SK-N-SH (cell line): ENCODE measurements around the gene ATG7. TPM values are rescaled to one million over a fixed set of nuclear protein-coding genes. Genes with fewer than 3 reads are reported as not detected.

Experiments
- CTCF ChIA-PET: fragments of 300-600, 350-600 bp; formaldehyde crosslinking; extraction: SDS; loops from one replicate; lab custom pipeline; 2021; lab: Yijun Ruan, JAX
- POLR2A ChIA-PET: fragments of 350-600 bp; sonication (Branson Sonifier 250); formaldehyde crosslinking; extraction: SDS; loops from one replicate; lab custom pipeline; 2020; ENCODE audit warnings: antibody characterized with exemption, inconsistent platforms; lab: Yijun Ruan, JAX
- DNase-seq: peaks from one replicate; pipeline ENCODE4 v3.0.0; 2012
- H2AFZ ChIP-seq: fragments of 200-600 bp; sonication (generic); 2 replicates; pipeline ENCODE4 v1.8.1; 2016; ENCODE audit warnings: antibody characterized with exemption, mild to moderate bottlenecking, low read depth
- H3F3A ChIP-seq: fragments of 200-600 bp; sonication (generic); replicated peaks from 2 replicates; pipeline ENCODE3; 2016; ENCODE audit warnings: antibody characterized with exemption, mild to moderate bottlenecking; ENCODE audit not compliant: insufficient read depth
- H3K27ac ChIP-seq, 2 experiments: fragments of 200-500 bp in 1 of 2; fragments of 200-600 bp in 1 of 2; sonication (Bioruptor generic) in 1 of 2; sonication (generic), shearing (Covaris generic) in 1 of 2; 2 replicates each; pipeline versions ENCODE4 v1.5.1 to v1.6.1; 2014 to 2016; ENCODE audit warnings: low read depth in 2 of 2, inconsistent platforms in 1 of 2, low read length in 1 of 2, mild to moderate bottlenecking in 1 of 2, mixed read lengths in 1 of 2
- H3K27me3 ChIP-seq: fragments of 200-600 bp; sonication (generic), shearing (Covaris generic); 2 replicates; pipeline ENCODE4 v1.6.1; 2016; ENCODE audit warnings: mixed run types; ENCODE audit not compliant: insufficient read depth
- H3K36me3 ChIP-seq, 2 experiments: fragments of 200-500 bp in 1 of 2; fragments of 200-600 bp in 1 of 2; sonication (Bioruptor generic) in 1 of 2; sonication (generic) in 1 of 2; replicated peaks in 1 of 2; 2 replicates each; pipeline versions ENCODE3 to v1.5.1; 2014 to 2016; ENCODE audit warnings: low read length in 1 of 2, mild to moderate bottlenecking in 1 of 2; ENCODE audit not compliant: insufficient read depth in 2 of 2, control insufficient read depth in 1 of 2
- H3K4me1 ChIP-seq, 2 experiments: fragments of 200-500 bp in 1 of 2; fragments of 200-600 bp in 1 of 2; sonication (Bioruptor generic) in 1 of 2; sonication (generic), shearing (Covaris generic) in 1 of 2; 2 replicates each; pipeline versions ENCODE4 v1.5.1 to v1.6.1; 2014 to 2016; ENCODE audit warnings: low read depth in 1 of 2, low read length in 1 of 2, mixed run types in 1 of 2; ENCODE audit not compliant: insufficient read depth in 2 of 2, control insufficient read depth in 1 of 2
- H3K4me2 ChIP-seq: fragments of 200-600 bp; sonication (generic), shearing (Covaris generic); 2 replicates; pipeline ENCODE4 v1.6.1; 2017; ENCODE audit warnings: mixed run types
- H3K4me3 ChIP-seq, 2 experiments: fragments of 200-500 bp in 1 of 2; fragments of 200-600 bp in 1 of 2; sonication (Bioruptor generic) in 1 of 2; sonication (generic), shearing (Covaris generic) in 1 of 2; 2 replicates each; pipeline versions ENCODE4 v1.5.1 to v1.8.1; 2014 to 2016; ENCODE audit warnings: low read depth in 2 of 2, inconsistent platforms in 1 of 2, low read length in 1 of 2, mild to moderate bottlenecking in 1 of 2, mixed read lengths in 1 of 2, moderate library complexity in 1 of 2
- H3K79me2 ChIP-seq: fragments of 200-600 bp; sonication (generic); 2 replicates; pipeline ENCODE4 v1.8.1; 2017; ENCODE audit warnings: mild to moderate bottlenecking; ENCODE audit not compliant: insufficient read depth
- H3K9ac ChIP-seq: fragments of 200-600 bp; sonication (generic); 2 replicates; pipeline ENCODE4 v1.6.1; 2017; ENCODE audit warnings: mixed run types
- H3K9me2 ChIP-seq: fragments of 200-600 bp; sonication (generic); 2 replicates; pipeline ENCODE4 v1.6.1; 2017; ENCODE audit warnings: mixed run types
- H3K9me3 ChIP-seq: fragments of 200-600 bp; sonication (generic); 2 replicates; pipeline ENCODE4 v1.6.1; 2017; ENCODE audit warnings: mixed run types, mild to moderate bottlenecking, moderate library complexity
- H4K20me1 ChIP-seq: fragments of 200-600 bp; sonication (generic); 2 replicates; pipeline ENCODE4 v1.6.1; 2017; ENCODE audit warnings: mild to moderate bottlenecking, mixed run types; ENCODE audit not compliant: insufficient read depth
- CTCF ChIP-seq: fragments of 200-600 bp; sonication (generic); IDR thresholded peaks from 2 replicates; pipeline ENCODE4 v1.6.1; 2017; ENCODE audit warnings: antibody characterized with exemption, mild to moderate bottlenecking, moderate library complexity
- ELF1 ChIP-seq: IDR thresholded peaks from 2 replicates; pipeline ENCODE4 v1.4.0; 2012
- EZH2phosphoT487 ChIP-seq: fragments of 200-600 bp; sonication (generic); IDR thresholded peaks from 2 replicates; pipeline ENCODE4 v1.6.1; 2017; ENCODE audit warnings: low read depth, mixed run types, mild to moderate bottlenecking, antibody characterized with exemption, moderate library complexity, borderline replicate concordance
- FOXM1 ChIP-seq: IDR thresholded peaks from 2 replicates; pipeline ENCODE4 v1.4.0; 2012; ENCODE audit warnings: low read depth, mild to moderate bottlenecking
- GABPA ChIP-seq: IDR thresholded peaks from 2 replicates; pipeline ENCODE4 v1.4.0; 2012; ENCODE audit warnings: low read depth, mild to moderate bottlenecking
- JUND ChIP-seq: IDR thresholded peaks from 2 replicates; pipeline ENCODE4 v1.4.0; 2012
- MXI1 ChIP-seq: IDR thresholded peaks from 2 replicates; pipeline ENCODE4 v1.6.1; 2012; ENCODE audit warnings: mild to moderate bottlenecking, low read depth, low read length, improper control_type of control experiment
- NFIC ChIP-seq: IDR thresholded peaks from 2 replicates; pipeline ENCODE4 v1.4.0; 2012; ENCODE audit warnings: borderline replicate concordance
- PBX3 ChIP-seq: IDR thresholded peaks from 2 replicates; pipeline ENCODE4; 2012
- RAD21 ChIP-seq: IDR thresholded peaks from 2 replicates; pipeline ENCODE4 v1.6.1; 2012; ENCODE audit warnings: mild to moderate bottlenecking, low read length
- RCOR1 ChIP-seq: fragments of 150-350 bp; IDR thresholded peaks from 2 replicates; pipeline ENCODE4 v1.6.1; 2017; ENCODE audit warnings: antibody characterized with exemption, low read length
- REST ChIP-seq: IDR thresholded peaks from 2 replicates; pipeline ENCODE4 v1.6.1; 2012; ENCODE audit warnings: mild to moderate bottlenecking, low read depth, low read length, moderate library complexity
- RFX5 ChIP-seq: IDR thresholded peaks from 2 replicates; pipeline ENCODE4 v1.6.1; 2012; ENCODE audit warnings: mild to moderate bottlenecking, improper control_type of control experiment, low read length
- SMC3 ChIP-seq: IDR thresholded peaks from 2 replicates; pipeline ENCODE4 v1.6.1; 2012; ENCODE audit warnings: low read depth, low read length, improper control_type of control experiment
- TAF1 ChIP-seq: IDR thresholded peaks from 2 replicates; pipeline ENCODE4 v1.6.1; 2012; ENCODE audit warnings: low read depth, mild to moderate bottlenecking, low read length, moderate library complexity, borderline replicate concordance
- TCF12 ChIP-seq: IDR thresholded peaks from 2 replicates; pipeline ENCODE4 v1.4.0; 2012
- USF2 ChIP-seq: fragments of 150-350 bp; IDR thresholded peaks from 2 replicates; pipeline ENCODE4 v1.6.1; 2017; ENCODE audit warnings: antibody characterized with exemption, low read length, low read depth, borderline replicate concordance
- ZBTB33 ChIP-seq: IDR thresholded peaks from 2 replicates; pipeline ENCODE4 v1.4.0; 2012; ENCODE audit warnings: low read depth, borderline replicate concordance
- WGBS: methylation state at CpG from one replicate; pipeline ENCODE4 v1.1.6; 2017; ENCODE audit warnings: low lambda C conversion rate; 5-methylcytosine and 5-hydroxymethylcytosine counted together
- polyA plus RNA-seq, 3 experiments: library from polyadenylated mRNA; depleted of rRNA; stranded (reverse); fragments of >200 nt; gene quantifications; 2 replicates each; pipeline ENCODE4 v1.2.3, GENCODE V29; 2012

Gene ATG7
- polyA plus RNA-seq, 1 of the 3 experiments (the other 2 are of a cell fraction) = 29.5 TPM

DNA sequence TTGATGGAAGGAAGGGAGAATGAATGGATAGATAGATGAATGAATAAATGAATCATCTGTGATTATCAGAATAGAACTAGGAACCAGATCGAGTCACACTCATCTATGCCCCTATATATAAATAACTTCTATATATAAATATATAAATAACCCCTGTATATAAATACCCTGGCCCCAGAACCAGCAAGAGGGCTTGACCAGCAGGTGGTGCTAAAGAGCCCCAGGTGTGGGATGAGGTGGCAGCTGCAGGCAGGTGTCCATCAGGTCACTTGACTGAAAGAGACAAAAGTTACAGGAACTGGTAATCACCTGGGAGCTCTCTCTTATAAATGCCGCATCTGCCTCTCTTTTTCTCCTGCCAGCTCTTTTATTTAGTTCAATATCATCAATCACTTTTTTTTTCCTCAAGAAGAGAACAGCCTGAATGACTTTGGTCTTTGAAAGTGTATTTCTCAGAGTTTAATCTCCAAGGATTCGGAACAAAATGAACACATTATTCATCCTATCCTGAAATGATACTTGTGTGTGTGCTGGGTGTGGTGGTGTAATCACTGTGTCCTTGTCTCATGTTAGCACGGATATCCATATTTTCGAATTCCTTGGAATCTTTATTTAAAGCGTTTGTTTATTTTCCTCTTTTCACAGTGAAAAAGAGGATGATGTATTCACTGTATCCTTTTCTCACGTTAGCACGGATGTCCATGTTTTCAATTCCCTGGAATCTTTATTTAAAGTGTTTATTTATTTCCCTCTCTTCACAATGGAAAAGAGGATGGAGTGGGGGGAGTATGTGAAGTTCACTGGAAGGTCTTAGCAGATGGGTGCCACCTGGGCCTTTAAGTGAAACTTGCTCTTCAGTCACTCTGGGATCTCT, 35.4 kb upstream of the ATG7 start:
- peak; percentile 70 for DNase-seq
- Histone ChIP-seq H2AFZ (no peak overlapping the region), H3K9me3 (peaks cover 7% of the 10 kb centered on the region; the same call in 1 of the 2 replicates), H3K27me3 (no peaks in the 10 kb centered on the region), H3K27ac (peak overlapping the region; percentile 64 to 98), H3K9ac (peak overlapping the region; percentile 34; the same call in 1 of the 2 replicates), H3K4me2 (peak overlapping the region; percentile 78; the same call in 1 of the 2 replicates), H3F3A (peaks cover 40% of the 10 kb centered on the region), H3K36me3 (peaks cover 0 to 20% of the 10 kb centered on the region in 2 experiments), H3K4me3 (no peak overlapping the region; a peak in 1 of 4 replicates), H3K79me2 (peaks cover 76% of the 10 kb centered on the region), H3K4me1 (peaks cover 0 to 10% of the 10 kb centered on the region in 2 experiments; a peak in 3 of 4 replicates), H3K9me2 (no peaks in the 10 kb centered on the region), H4K20me1 (no peaks in the 10 kb centered on the region)
- POLR2A ChIA-PET = no interaction called here
- TF ChIP-seq CTCF (peak; percentile 80), RCOR1 (no peak), USF2 (no peak), GABPA (no peak), REST (no peak), ZBTB33 (no peak), TCF12 (peak; percentile 22; the same call in 1 of the 2 replicates), RFX5 (no peak), PBX3 (peak; percentile 56), TAF1 (no peak), NFIC (no peak), RAD21 (peak; percentile 66), SMC3 (peak; percentile 53), JUND (no peak), MXI1 (no peak), EZH2phosphoT487 (no peak), FOXM1 (no peak), ELF1 (no peak)
- 73% methylated on average over 8 of the region's 8 CpGs for WGBS
- CTCF ChIA-PET = interaction anchor here (0.6 to 3.9 kb wide), 24 partner anchors 9 to 289 kb away, joined by 3 to 48 read pairs (median 4); no protein-coding TSS in a partner anchor
